ENCODE data around the gene ZAR1L. TPM values are rescaled to one million over a fixed set of nuclear protein-coding genes. Genes with fewer than 3 reads are reported as not detected.

ZAR1L gene
- total and polyA plus RNA-seq, 2 experiments from 2014 or later: not detected

GRCh38 chr13:32265726-32266125 lies 49.4 kb downstream of the ZAR1L start:
- H3K79me2 ChIP-seq (ENCODE audit: insufficient read depth): no peaks in the 10 kb centered on the region
- TF ChIP-seq EZH2 (IDR thresholded peaks at IDR 0.05; ENCODE audit: insufficient read depth, poor library complexity, severe bottlenecking) (no peak), EZH2phosphoT487 (IDR thresholded peaks at IDR 0.05; ENCODE audit: insufficient read depth, low read depth) (no peak)
- H3K4me2 ChIP-seq (ENCODE audit: unreplicated experiment): no peak overlapping the region
- no peaks in the 10 kb centered on the region for H3K9me2 ChIP-seq (ENCODE audit: insufficient read depth)
- H3K9me3 ChIP-seq (ENCODE audit: low read depth): no peaks in the 10 kb centered on the region
- WGBS, 2 experiments (ENCODE audit: low coverage in 1 of 2, low lambda C conversion rate in 2 of 2, missing lambda C conversion rate in 2 of 2): 80 to 83% methylated on average over 2 of the region's 2 CpGs
- no peak overlapping the region for H2AFZ ChIP-seq
- H3K9ac ChIP-seq: no peak overlapping the region
- H3K36me3 ChIP-seq (ENCODE audit: low read depth): no peaks in the 10 kb centered on the region
- H3K27ac ChIP-seq: no peak overlapping the region
- no peaks in the 10 kb centered on the region for H4K20me1 ChIP-seq (ENCODE audit: insufficient read depth)
- peaks cover 11% of the 10 kb centered on the region; the same call in 1 of the 2 replicates for H3K4me1 ChIP-seq (ENCODE audit: insufficient read depth)
- DNase-seq: no peak
- no peaks in the 10 kb centered on the region for H3K27me3 ChIP-seq (replicated peaks; ENCODE audit: insufficient read depth)
- in situ Hi-C loops (cut with MboI): no loop called here
- no peak overlapping the region for H3K4me3 ChIP-seq
- peaks cover 9% of the 10 kb centered on the region for H3F3A ChIP-seq (ENCODE audit: insufficient read depth)

GRCh38 chr13:32264407-32264806 lies 50.8 kb downstream of the ZAR1L start:
- no peak overlapping the region for H3K27ac ChIP-seq
- no peak overlapping the region for H2AFZ ChIP-seq
- no peaks in the 10 kb centered on the region for H4K20me1 ChIP-seq (ENCODE audit: insufficient read depth)
- H3K4me2 ChIP-seq (ENCODE audit: unreplicated experiment): no peak overlapping the region
- TF ChIP-seq EZH2phosphoT487 (IDR thresholded peaks at IDR 0.05; ENCODE audit: insufficient read depth, low read depth) (no peak), EZH2 (IDR thresholded peaks at IDR 0.05; ENCODE audit: insufficient read depth, poor library complexity, severe bottlenecking) (no peak)
- H3K4me1 ChIP-seq (ENCODE audit: insufficient read depth): peaks cover 11% of the 10 kb centered on the region; the same call in 1 of the 2 replicates
- no peaks in the 10 kb centered on the region for H3K79me2 ChIP-seq (ENCODE audit: insufficient read depth)
- no peaks in the 10 kb centered on the region for H3K36me3 ChIP-seq (ENCODE audit: low read depth)
- in situ Hi-C loops (cut with MboI): no loop called here
- no peak overlapping the region for H3K4me3 ChIP-seq
- no peak for DNase-seq
- H3K9me2 ChIP-seq (ENCODE audit: insufficient read depth): no peaks in the 10 kb centered on the region
- no peaks in the 10 kb centered on the region for H3K9me3 ChIP-seq (ENCODE audit: low read depth)
- no peaks in the 10 kb centered on the region for H3K27me3 ChIP-seq (replicated peaks; ENCODE audit: insufficient read depth)
- peaks cover 9% of the 10 kb centered on the region for H3F3A ChIP-seq (ENCODE audit: insufficient read depth)
- H3K9ac ChIP-seq: no peak overlapping the region

GRCh38 chr13:32262619-32263018 lies 52.5 kb downstream of the ZAR1L start:
- in situ Hi-C loops (cut with MboI): no loop called here
- no peaks in the 10 kb centered on the region for H3K36me3 ChIP-seq (ENCODE audit: low read depth)
- 100% methylated on average over 1 of the region's 1 CpG for WGBS, 2 experiments (ENCODE audit: low coverage in 1 of 2, low lambda C conversion rate in 2 of 2, missing lambda C conversion rate in 2 of 2)
- H3K9me2 ChIP-seq (ENCODE audit: insufficient read depth): no peaks in the 10 kb centered on the region
- TF ChIP-seq EZH2phosphoT487 (IDR thresholded peaks at IDR 0.05; ENCODE audit: insufficient read depth, low read depth): no peak
- no peak for TF ChIP-seq EZH2 (IDR thresholded peaks at IDR 0.05; ENCODE audit: insufficient read depth, poor library complexity, severe bottlenecking)
- no peak overlapping the region for H3K4me3 ChIP-seq
- DNase-seq: no peak
- no peak overlapping the region for H3K9ac ChIP-seq
- H3K27ac ChIP-seq: no peak overlapping the region
- peaks cover 11% of the 10 kb centered on the region; the same call in 1 of the 2 replicates for H3K4me1 ChIP-seq (ENCODE audit: insufficient read depth)
- H2AFZ ChIP-seq: no peak overlapping the region
- H3K79me2 ChIP-seq (ENCODE audit: insufficient read depth): no peaks in the 10 kb centered on the region
- H4K20me1 ChIP-seq (ENCODE audit: insufficient read depth): no peaks in the 10 kb centered on the region
- no peaks in the 10 kb centered on the region for H3K27me3 ChIP-seq (replicated peaks; ENCODE audit: insufficient read depth)
- peaks cover 9% of the 10 kb centered on the region for H3F3A ChIP-seq (ENCODE audit: insufficient read depth)
- no peak overlapping the region for H3K4me2 ChIP-seq (ENCODE audit: unreplicated experiment)
- no peaks in the 10 kb centered on the region for H3K9me3 ChIP-seq (ENCODE audit: low read depth)

GRCh38 chr13:32262165-32262564 lies 53.0 kb downstream of the ZAR1L start:
- peak overlapping the region; percentile 3 for H3K27ac ChIP-seq
- H3K9me2 ChIP-seq (ENCODE audit: insufficient read depth): no peaks in the 10 kb centered on the region
- peaks cover 9% of the 10 kb centered on the region for H3F3A ChIP-seq (ENCODE audit: insufficient read depth)
- H4K20me1 ChIP-seq (ENCODE audit: insufficient read depth): no peaks in the 10 kb centered on the region
- peaks cover 11% of the 10 kb centered on the region; the same call in 1 of the 2 replicates for H3K4me1 ChIP-seq (ENCODE audit: insufficient read depth)
- H3K9me3 ChIP-seq (ENCODE audit: low read depth): no peaks in the 10 kb centered on the region
- no peak overlapping the region for H3K4me2 ChIP-seq (ENCODE audit: unreplicated experiment)
- H2AFZ ChIP-seq: peak overlapping the region; percentile 15; the same call in 1 of the 2 replicates
- TF ChIP-seq EZH2 (IDR thresholded peaks at IDR 0.05; ENCODE audit: insufficient read depth, poor library complexity, severe bottlenecking) (no peak), EZH2phosphoT487 (IDR thresholded peaks at IDR 0.05; ENCODE audit: insufficient read depth, low read depth) (no peak)
- H3K36me3 ChIP-seq (ENCODE audit: low read depth): no peaks in the 10 kb centered on the region
- in situ Hi-C loops (cut with MboI): no loop called here
- peak; percentile 49 for DNase-seq
- 46 to 59% methylated on average over 3 of the region's 3 CpGs for WGBS, 2 experiments (ENCODE audit: low coverage in 1 of 2, low lambda C conversion rate in 2 of 2, missing lambda C conversion rate in 2 of 2)
- H3K9ac ChIP-seq: no peak overlapping the region
- H3K27me3 ChIP-seq (replicated peaks; ENCODE audit: insufficient read depth): no peaks in the 10 kb centered on the region
- no peaks in the 10 kb centered on the region for H3K79me2 ChIP-seq (ENCODE audit: insufficient read depth)
- H3K4me3 ChIP-seq: no peak overlapping the region

- no peaks in the 10 kb centered on the region for H3K36me3 ChIP-seq (ENCODE audit: low read depth)
- no peaks in the 10 kb centered on the region for H3K79me2 ChIP-seq (ENCODE audit: insufficient read depth)
- no peak overlapping the region for H3K9ac ChIP-seq
- 18 to 21% methylated on average over 9 of the region's 9 CpGs for WGBS, 2 experiments (ENCODE audit: low coverage in 1 of 2, low lambda C conversion rate in 2 of 2, missing lambda C conversion rate in 2 of 2)
- H3K9me2 ChIP-seq (ENCODE audit: insufficient read depth): no peaks in the 10 kb centered on the region
- H3K9me3 ChIP-seq (ENCODE audit: low read depth): no peaks in the 10 kb centered on the region
- H3K27ac ChIP-seq: peak overlapping the region; percentile 3
- in situ Hi-C loops (cut with MboI): no loop called here
- H2AFZ ChIP-seq: peak overlapping the region; percentile 15; the same call in 1 of the 2 replicates
- no peak overlapping the region for H3K4me3 ChIP-seq
- H3F3A ChIP-seq (ENCODE audit: insufficient read depth): peaks cover 9% of the 10 kb centered on the region
- H3K4me1 ChIP-seq (ENCODE audit: insufficient read depth): peaks cover 11% of the 10 kb centered on the region; the same call in 1 of the 2 replicates
- H3K27me3 ChIP-seq (replicated peaks; ENCODE audit: insufficient read depth): no peaks in the 10 kb centered on the region
- no peak overlapping the region for H3K4me2 ChIP-seq (ENCODE audit: unreplicated experiment)
- TF ChIP-seq EZH2 (IDR thresholded peaks at IDR 0.05; ENCODE audit: insufficient read depth, poor library complexity, severe bottlenecking) (no peak), EZH2phosphoT487 (IDR thresholded peaks at IDR 0.05; ENCODE audit: insufficient read depth, low read depth) (no peak)
- H4K20me1 ChIP-seq (ENCODE audit: insufficient read depth): no peaks in the 10 kb centered on the region
- peak; percentile 88 for DNase-seq
Observed at GRCh38 chr13:32261567-32261966, 53.6 kb downstream of the ZAR1L start.
